Glutamatergic neuron (in vitro differentiated cells): ENCODE measurements around the gene ACIN1. TPM values are rescaled to one million over a fixed set of nuclear protein-coding genes. Genes with fewer than 3 reads are reported as not detected.
A peak's percentile ranks its signal among the peaks of the same experiment; 100 is the strongest.

Experiments
- DNase-seq: peaks from one replicate; pipeline ENCODE4 v3.0.0; 2022
- H3K27ac Mint-ChIP-seq: one replicate; pipeline ENCODE4 v1.8.0; 2020; ENCODE audit warnings: mild to moderate bottlenecking, mixed read lengths, inconsistent platforms; ENCODE audit not compliant: unreplicated experiment
- H3K27me3 Mint-ChIP-seq: one replicate; pipeline ENCODE4 v1.8.0; 2020; ENCODE audit warnings: mild to moderate bottlenecking, moderate library complexity, mixed read lengths, inconsistent platforms; ENCODE audit not compliant: unreplicated experiment
- H3K36me3 Mint-ChIP-seq: one replicate; pipeline ENCODE4 v1.8.0; 2020; ENCODE audit warnings: mild to moderate bottlenecking, mixed read lengths, inconsistent platforms; ENCODE audit not compliant: unreplicated experiment
- H3K4me1 Mint-ChIP-seq: one replicate; pipeline ENCODE4 v1.8.0; 2020; ENCODE audit warnings: mild to moderate bottlenecking, low read depth, mixed read lengths, inconsistent platforms; ENCODE audit not compliant: unreplicated experiment
- H3K4me3 Mint-ChIP-seq: one replicate; pipeline ENCODE4 v1.8.0; 2020; ENCODE audit warnings: mild to moderate bottlenecking, mixed read lengths, inconsistent platforms; ENCODE audit not compliant: unreplicated experiment
- H3K9me3 Mint-ChIP-seq: one replicate; pipeline ENCODE4 v1.8.0; 2020; ENCODE audit warnings: mild to moderate bottlenecking, moderate library complexity, mixed read lengths, inconsistent platforms; ENCODE audit not compliant: unreplicated experiment
- total RNA-seq: library from RNA; stranded (reverse); fragmentation: NEBNext Ultra II Directional; extraction: Animal tissue kit (Norgen Biotek cat#: 25700); gene quantifications from one replicate; pipeline ENCODE4 v1.2.1, GENCODE V29; 2021; ENCODE audit not compliant: unreplicated experiment
- TF ChIP-seq, protein P1 (sequence below): fragments of 200-600 bp; sonication (generic); IDR thresholded peaks from one replicate; pipeline ENCODE4 v1.5.0; 2021; ENCODE audit not compliant: partially characterized antibody, unreplicated experiment

The ACIN1 gene
- total RNA-seq, 1 donor from 2014 or later, result 341 TPM

DNA sequence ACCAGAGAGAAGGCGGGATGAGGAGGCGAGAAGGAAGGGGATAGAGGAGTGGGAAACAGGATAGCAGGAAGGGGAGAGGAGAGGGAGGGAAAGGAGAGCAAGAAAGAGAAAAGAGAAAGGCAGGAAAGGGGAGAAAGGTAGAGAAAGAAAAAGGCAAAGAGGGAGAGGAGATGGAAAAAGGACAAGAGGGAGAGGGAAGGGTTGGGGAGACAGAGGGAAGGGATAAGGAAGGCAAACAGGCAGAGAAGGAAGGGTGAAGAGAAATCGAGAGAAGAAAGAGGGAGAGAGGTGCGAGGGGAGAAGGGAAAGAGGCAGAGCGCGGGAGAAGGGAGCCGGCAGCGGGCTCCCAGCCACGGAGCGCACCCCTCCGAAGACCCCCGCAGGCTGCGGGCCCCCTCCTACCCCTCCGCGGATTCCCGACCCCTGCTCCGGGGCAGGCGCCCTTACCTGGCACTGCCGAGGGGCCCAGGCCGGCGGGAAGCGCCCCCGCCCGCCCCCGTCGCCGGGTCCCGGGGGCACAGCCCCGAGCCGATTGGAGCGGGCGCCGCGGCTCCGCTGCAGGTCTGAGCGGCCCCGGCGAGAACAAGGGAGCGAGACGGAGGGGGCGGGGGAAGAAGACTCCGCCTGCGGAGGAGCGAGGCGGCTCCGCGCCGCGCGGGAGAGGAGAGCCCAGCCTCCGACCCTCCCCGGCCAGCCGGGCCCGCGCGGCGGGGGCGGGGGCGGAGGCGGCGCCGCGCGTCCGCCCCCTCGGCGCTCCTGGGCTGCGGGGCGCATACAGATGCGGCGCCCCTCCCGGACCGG is 37.8 kb downstream of the ACIN1 start, which contains the start of gene CDH24:
Gene CDH24 (minus strand): TSS at position 565 of the 801 bp plus-strand sequence. CDS start 1,787 bp downstream, outside the sequence.
- H3K27me3 Mint-ChIP-seq, result peaks cover 18% of the 10 kb centered on the region
- peak within 1 kb of the TSS; percentile 88 for H3K27ac Mint-ChIP-seq
- TF ChIP-seq, protein P1, sequence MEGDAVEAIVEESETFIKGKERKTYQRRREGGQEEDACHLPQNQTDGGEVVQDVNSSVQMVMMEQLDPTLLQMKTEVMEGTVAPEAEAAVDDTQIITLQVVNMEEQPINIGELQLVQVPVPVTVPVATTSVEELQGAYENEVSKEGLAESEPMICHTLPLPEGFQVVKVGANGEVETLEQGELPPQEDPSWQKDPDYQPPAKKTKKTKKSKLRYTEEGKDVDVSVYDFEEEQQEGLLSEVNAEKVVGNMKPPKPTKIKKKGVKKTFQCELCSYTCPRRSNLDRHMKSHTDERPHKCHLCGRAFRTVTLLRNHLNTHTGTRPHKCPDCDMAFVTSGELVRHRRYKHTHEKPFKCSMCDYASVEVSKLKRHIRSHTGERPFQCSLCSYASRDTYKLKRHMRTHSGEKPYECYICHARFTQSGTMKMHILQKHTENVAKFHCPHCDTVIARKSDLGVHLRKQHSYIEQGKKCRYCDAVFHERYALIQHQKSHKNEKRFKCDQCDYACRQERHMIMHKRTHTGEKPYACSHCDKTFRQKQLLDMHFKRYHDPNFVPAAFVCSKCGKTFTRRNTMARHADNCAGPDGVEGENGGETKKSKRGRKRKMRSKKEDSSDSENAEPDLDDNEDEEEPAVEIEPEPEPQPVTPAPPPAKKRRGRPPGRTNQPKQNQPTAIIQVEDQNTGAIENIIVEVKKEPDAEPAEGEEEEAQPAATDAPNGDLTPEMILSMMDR, result no peak
- DNase-seq, result peak; percentile 86
- H3K36me3 Mint-ChIP-seq, result no peaks in the 10 kb centered on the region
- H3K4me1 Mint-ChIP-seq, result peaks cover 38% of the 10 kb centered on the region
- peak within 1 kb of the TSS; percentile 94 for H3K4me3 Mint-ChIP-seq
- peaks cover 11% of the 10 kb centered on the region for H3K9me3 Mint-ChIP-seq

- Mint-ChIP-seq H3K4me1 (peaks cover 41% of the 10 kb centered on the region), H3K4me3 (peak overlapping the region; percentile 94), H3K27me3 (peaks cover 17% of the 10 kb centered on the region), H3K27ac (peak overlapping the region; percentile 88), H3K9me3 (peaks cover 11% of the 10 kb centered on the region), H3K36me3 (no peaks in the 10 kb centered on the region)
- DNase-seq, result peak; percentile 85
- TF ChIP-seq, protein P1, result peak; percentile 68
Observed at GRCh38 chr14:23056145-23056955, 38.6 kb downstream of the ACIN1 start.

GRCh38 chr14:23055621-23056144 is 39.3 kb downstream of the ACIN1 start:
- Mint-ChIP-seq H3K36me3 (no peaks in the 10 kb centered on the region), H3K27me3 (peaks cover 16% of the 10 kb centered on the region), H3K4me3 (peak overlapping the region; percentile 94), H3K9me3 (peaks cover 11% of the 10 kb centered on the region), H3K27ac (peak overlapping the region; percentile 88), H3K4me1 (peaks cover 42% of the 10 kb centered on the region)
- TF ChIP-seq, protein P1, result no peak
- no peak for DNase-seq

- Mint-ChIP-seq H3K4me3 (peak overlapping the region; percentile 71), H3K9me3 (peaks cover 11% of the 10 kb centered on the region), H3K4me1 (peaks cover 42% of the 10 kb centered on the region), H3K27ac (peak overlapping the region; percentile 72), H3K36me3 (no peaks in the 10 kb centered on the region), H3K27me3 (peaks cover 16% of the 10 kb centered on the region)
- no peak for DNase-seq
- TF ChIP-seq, protein P1, result no peak
Observed at GRCh38 chr14:23055147-23055550, 39.8 kb downstream of the ACIN1 start.
